ENCODE measurements around the gene SLC25A21.

- TF ChIP-seq EZH2phosphoT487 (IDR thresholded peaks at IDR 0.05; ENCODE audit: borderline replicate concordance, low read length) (no peak), CTCF (IDR thresholded peaks at IDR 0.05; ENCODE audit: low read depth, low read length, poor library complexity, severe bottlenecking) (no peak)
Measured at GRCh38 chr14:36974985-36975384, 197.4 kb downstream of the SLC25A21 start.

Data from DOHH2 (cell line).